ENCODE data around the gene ANXA1.
A peak's percentile ranks its signal among the peaks of the same experiment; 100 is the strongest.

Gene ANXA1, protein sequence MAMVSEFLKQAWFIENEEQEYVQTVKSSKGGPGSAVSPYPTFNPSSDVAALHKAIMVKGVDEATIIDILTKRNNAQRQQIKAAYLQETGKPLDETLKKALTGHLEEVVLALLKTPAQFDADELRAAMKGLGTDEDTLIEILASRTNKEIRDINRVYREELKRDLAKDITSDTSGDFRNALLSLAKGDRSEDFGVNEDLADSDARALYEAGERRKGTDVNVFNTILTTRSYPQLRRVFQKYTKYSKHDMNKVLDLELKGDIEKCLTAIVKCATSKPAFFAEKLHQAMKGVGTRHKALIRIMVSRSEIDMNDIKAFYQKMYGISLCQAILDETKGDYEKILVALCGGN

DNA sequence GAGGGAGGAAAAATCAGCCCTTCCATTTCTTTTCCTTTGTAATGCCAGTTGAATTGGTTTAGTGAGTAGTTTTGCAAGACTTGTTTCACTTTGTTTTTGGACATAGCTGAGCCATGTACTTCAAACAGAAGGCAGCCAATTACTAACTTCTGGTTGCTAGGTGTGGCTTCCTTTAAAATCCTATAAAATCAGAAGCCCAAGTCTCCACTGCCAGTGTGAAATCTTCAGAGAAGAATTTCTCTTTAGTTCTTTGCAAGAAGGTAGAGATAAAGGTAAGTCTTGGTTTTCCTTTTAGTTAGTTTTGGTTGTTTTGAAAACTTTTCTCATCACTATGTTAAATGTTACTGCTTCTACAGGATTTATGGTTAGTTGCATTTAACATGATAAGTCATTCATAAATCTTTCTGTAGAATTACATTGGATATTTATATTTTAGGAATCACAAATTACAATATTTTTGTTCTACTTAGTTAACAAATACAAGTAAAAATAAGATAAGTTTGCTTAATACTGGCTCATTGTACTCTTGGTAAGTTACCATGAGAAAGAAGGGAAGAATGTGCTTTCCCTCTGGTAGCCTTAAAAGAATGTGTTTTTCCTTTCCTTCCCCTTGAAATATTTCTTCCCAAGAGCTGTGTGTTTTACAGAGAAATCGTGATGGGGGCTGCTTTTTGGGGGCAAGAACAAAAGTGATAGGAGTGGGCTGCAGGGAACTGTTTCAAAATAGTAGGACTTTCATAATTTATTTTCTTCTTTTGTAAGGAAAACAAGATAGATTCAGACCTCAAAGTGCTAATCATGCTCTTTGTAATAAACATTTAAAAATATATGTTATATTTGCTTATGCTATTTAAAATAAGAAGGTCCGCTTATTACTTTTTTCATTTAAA lies at the start of gene ANXA1:
Gene ANXA1, plus strand, starts transcription at position 213 of the 890 bp plus-strand sequence. CDS start 6,671 bp downstream, outside the sequence.
- DNase-seq = peak; percentile 62

GRCh38 chr9:73104342-73104741 lies 47.3 kb upstream of the ANXA1 start:
- no peak for DNase-seq

DNA sequence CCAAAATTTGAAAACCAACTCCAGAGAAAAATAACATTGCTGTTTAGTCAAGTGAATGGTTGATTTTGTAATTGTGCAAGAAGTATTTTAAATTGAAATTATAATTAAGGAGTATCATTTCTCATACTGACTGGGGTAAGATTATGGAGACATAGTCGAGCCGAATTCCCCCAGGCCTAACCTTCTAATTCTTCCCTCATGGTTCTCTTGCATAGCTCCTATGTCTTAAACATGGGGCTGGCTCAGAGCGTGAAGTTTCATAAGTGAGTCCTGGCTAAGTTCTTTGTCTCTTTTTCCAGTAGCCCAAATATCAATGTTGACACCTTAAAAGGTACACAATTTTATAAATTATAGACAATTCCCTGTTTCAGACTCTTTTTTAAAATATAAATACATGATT lies 46.7 kb upstream of the ANXA1 start:
- no peak for DNase-seq

DNA sequence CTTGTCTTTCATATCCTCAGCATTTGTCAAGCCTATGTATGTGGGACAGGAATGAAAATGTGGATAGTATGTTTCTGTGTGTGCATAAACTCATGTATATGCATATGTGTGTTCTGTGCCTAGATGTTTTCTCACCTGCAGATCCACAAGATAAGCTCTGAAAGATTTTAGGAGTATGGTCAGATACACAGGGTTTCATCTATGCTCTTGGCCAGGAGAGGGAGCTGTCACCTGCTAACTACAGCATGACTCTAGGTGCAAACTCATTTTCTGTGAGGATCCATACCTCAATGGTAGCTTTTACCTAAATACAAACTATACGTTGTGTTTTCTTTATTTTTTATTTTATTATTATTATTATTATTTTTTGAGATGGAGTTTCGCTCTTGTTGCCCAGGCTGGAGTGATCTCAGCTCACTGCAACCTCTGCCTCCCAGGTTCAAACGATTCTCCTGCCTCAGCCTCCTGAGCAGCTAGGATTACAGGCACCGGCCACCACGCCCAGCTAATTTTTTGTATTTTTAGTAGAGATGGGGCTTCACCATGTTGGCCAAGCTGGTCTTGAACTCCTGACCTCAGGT lies 44.1 kb upstream of the ANXA1 start:
- peak; percentile 74 for DNase-seq

DNA sequence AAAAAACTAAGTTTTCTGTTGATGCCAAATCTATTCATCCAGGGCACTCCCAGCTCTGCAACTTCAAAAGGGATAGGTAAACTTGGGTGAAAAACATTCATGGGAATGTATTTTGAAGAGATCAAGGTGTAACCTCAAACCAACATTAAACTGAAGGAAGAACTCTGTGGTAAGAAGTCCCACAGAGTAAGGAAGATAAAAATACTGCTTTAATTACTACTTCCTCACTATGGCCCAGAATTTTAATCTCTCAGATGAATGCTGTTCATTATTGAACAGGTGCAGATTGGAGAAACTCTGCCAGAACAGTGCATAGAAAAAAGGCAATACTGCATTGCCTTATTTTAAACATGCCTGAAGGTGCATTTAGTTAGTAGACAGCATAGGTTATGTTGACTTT lies 37.6 kb upstream of the ANXA1 start:
- DNase-seq = no peak

GRCh38 chr9:73114958-73115357 lies 36.7 kb upstream of the ANXA1 start:
- no peak for DNase-seq

- peak; percentile 82 for DNase-seq
These were observed 35.6 kb upstream of the ANXA1 start for GRCh38 chr9:73116031-73116430.

- DNase-seq = peak; percentile 26
These were observed 34.8 kb upstream of the ANXA1 start for GRCh38 chr9:73116880-73117279.

- DNase-seq = no peak
These were observed 33.4 kb upstream of the ANXA1 start for GRCh38 chr9:73118286-73118685.

DNA sequence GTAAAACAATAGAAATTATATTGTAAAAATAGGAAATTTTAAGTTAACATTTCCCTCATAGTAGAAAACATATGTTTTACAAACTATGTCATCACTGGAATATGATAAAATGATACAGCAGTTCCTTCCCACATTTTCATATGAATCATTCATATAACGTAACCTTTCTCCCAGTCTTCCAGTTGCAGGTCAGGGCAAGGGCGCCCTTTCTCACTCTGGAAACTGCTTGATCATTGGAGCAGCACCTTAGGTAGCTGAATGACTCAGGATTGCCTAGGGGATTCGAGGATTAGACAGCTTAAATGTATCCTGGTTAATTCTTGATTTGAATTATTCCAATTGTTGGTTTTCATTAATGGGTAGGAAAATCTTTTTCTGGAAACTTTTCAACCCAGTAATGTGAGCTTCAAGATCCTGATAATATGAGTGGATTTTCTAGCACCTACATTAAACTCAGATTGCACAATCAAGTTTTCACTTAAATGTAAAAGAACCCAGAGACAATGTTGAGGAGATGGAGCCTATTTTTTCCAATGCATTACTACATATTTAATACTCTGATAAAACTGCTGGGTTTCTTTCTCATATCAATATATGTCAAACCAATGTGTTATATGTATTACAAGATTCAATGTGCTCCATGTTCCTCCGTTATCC lies 32.6 kb upstream of the ANXA1 start:
- DNase-seq = no peak

DNA sequence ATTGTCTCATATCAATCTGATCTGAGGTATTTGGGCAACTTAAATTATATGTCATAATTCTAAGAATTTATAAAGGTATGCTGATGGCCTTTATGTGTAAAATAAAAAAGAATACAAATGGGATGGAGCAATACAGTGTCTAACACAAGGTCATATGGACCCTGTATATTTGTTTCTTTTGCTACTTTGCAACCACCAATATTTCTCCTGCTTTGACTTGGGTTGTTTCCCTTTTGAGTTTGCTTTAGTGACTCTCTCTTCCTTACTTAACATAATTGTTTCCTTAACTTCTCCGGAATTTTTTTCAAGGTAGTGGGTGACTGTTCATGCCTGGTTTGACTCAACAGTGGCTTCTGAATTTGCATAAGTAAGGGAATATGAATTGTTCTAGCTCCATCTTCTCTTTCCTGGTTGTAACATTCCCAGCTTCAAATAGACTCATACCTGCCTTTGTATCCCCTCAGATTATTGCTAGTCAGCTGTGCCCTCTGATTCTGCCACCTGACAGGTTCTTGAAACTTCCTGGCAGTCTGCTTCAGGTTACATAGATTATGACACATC lies 30.2 kb upstream of the ANXA1 start:
- no peak for DNase-seq

GRCh38 chr9:73125651-73126050 lies 26.0 kb upstream of the ANXA1 start:
- no peak for DNase-seq

GRCh38 chr9:73129941-73130685 lies 21.6 kb upstream of the ANXA1 start:
- DNase-seq = no peak

DNA sequence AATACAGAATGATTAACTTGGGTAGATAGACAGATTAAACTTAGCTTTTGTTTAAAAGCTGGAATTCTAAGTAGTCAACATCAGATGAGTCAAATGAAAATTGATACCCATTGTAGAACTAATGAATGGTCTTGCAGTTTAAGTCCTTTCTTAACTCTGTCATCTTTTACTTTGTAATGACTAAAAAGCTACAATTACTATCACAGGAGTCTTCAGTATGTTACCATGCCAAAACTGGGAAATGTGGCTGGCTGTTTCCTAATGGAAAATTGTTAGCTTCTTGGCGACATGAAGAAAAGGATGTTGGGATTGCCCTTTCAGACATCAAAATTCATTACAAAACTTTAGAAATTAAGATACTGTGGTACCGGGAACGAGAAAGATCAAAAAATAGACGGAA lies 20.2 kb upstream of the ANXA1 start:
- DNase-seq = no peak

GRCh38 chr9:73132034-73132776 lies 19.5 kb upstream of the ANXA1 start:
- DNase-seq = peak; percentile 86

DNA sequence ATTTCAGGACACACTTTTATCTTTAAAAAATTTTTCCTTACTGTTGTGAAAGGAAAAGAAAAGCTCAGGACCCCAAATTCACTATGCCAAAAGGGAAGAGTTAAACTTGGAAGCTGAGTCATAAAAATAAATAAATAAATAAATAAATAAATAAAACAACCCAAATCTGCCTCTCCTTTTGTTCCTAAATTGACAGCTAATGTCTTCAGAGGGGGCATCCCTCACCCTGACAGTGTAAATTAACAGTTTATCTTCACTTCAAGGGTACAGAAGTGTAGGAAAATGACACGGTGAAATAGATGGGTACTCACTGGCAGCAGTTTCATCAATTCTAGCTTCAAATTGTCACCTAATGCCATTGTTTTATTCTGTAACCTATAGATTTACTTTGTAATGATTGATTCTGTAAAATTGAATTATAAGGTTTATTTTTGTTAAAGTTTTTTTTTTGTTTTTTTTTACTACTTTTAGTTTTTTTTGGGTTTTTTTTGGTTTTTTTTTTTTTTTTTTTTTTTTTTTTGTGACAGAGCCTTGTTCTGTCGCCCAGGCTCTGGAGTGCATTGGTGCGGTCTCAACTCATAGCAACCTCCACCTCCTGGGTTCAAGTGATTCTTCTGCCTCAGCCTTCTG lies 18.5 kb upstream of the ANXA1 start:
- no peak for DNase-seq

- DNase-seq = no peak
These were observed 17.7 kb upstream of the ANXA1 start for GRCh38 chr9:73133921-73134407.

DNA sequence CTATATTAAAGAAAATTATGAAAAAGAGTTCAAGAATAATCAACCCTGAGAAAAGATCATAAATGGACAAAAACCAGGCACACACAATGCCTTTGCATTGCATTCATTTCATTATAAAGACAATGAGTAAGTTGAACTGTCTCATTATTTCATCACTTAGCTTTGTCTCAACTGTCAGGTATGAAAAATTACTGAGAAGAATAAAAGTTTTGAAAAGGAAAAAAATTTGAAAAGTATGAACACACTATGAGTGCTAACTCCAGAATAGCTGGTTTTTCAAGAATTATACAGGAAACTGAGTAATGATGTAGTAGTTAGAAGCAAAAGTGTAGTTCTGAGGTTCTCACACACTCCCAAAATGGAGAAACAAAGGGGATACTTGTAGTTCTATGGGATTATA lies 16.3 kb upstream of the ANXA1 start:
- no peak for DNase-seq

DNA sequence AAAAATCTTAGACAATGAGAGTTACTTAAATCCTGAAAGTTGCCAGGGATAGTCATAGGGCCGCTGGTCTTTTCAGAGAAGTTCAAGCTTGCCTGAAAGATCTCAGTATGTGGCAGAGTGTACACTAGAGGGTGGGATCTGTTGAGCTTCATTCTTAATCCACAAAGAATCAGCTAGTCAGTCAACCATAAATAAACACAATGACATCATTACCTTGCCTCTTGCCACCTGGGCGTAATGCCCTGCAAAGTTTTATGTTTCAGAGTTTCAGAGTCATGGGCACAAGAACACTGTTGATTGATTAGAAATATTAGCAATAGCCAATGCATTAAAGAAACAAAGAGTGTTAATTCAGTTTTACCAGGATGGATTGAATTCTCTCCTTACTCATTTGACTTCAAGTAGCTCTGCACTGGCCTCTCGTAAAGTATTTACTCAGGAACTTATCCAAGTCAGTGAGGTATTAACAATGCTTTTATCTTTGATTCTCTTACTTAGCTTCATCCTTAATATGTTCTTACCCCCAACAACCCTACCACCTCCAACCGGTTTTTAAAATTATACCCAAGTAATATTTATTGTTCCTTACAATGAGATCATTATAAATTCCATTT lies 14.3 kb upstream of the ANXA1 start:
- no peak for DNase-seq

GRCh38 chr9:73137914-73138313 lies 13.8 kb upstream of the ANXA1 start:
- no peak for DNase-seq

All from activated CD4-positive, alpha-beta T cell treated with anti-CD3 and anti-CD28 coated beads, Interleukin-2, Interleukin-6, amounts not matched to agents 100 ng/mL and 50 ng/mL, durations not matched to agents 16 hours and 8 hours (primary cell).